Effector memory CD4-positive, alpha-beta T cell (primary cell): Measurements from ENCODE around the gene SELENOI.
A peak's percentile ranks its signal among the peaks of the same experiment; 100 is the strongest.

Experiments
- DNase-seq, 3 donors: peaks; one replicate each; pipeline ENCODE4 v3.0.0-alpha.2; 2020
- H3K27ac ChIP-seq: 2 replicates; pipeline ENCODE4 v1.7.0; 2013; ENCODE audit warnings: mild to moderate bottlenecking, low read length, moderate library complexity; ENCODE audit not compliant: insufficient read depth, poor library complexity, severe bottlenecking
- H3K27me3 ChIP-seq: replicated peaks from 2 replicates; pipeline ENCODE4 v1.7.0; 2013; ENCODE audit warnings: mild to moderate bottlenecking, low read length; ENCODE audit not compliant: insufficient read depth, control insufficient read depth, poor library complexity, severe bottlenecking
- H3K36me3 ChIP-seq: 2 replicates; pipeline ENCODE4 v1.7.0; 2013; ENCODE audit warnings: mild to moderate bottlenecking, low read length, moderate library complexity; ENCODE audit not compliant: control insufficient read depth, insufficient read depth
- H3K4me1 ChIP-seq: 2 replicates; pipeline ENCODE4 v1.7.0; 2013; ENCODE audit warnings: low read length, mild to moderate bottlenecking; ENCODE audit not compliant: control insufficient read depth, insufficient read depth, poor library complexity, severe bottlenecking
- H3K4me3 ChIP-seq: 2 replicates; pipeline ENCODE4 v1.7.0; 2013; ENCODE audit warnings: low read length, low read depth, mild to moderate bottlenecking; ENCODE audit not compliant: insufficient read depth, poor library complexity, severe bottlenecking
- H3K9me3 ChIP-seq: 2 replicates; pipeline ENCODE4 v1.7.0; 2013; ENCODE audit warnings: mild to moderate bottlenecking, low read length, moderate library complexity; ENCODE audit not compliant: control insufficient read depth

Gene SELENOI

GRCh38 chr2:26400723-26401122 is 54.8 kb downstream of the SELENOI start:
- H3K4me3 ChIP-seq: no peak overlapping the region
- no peaks in the 10 kb centered on the region for H3K4me1 ChIP-seq
- H3K36me3 ChIP-seq: no peaks in the 10 kb centered on the region
- DNase-seq: no peak
- H3K27ac ChIP-seq: no peak overlapping the region
- H3K27me3 ChIP-seq: peaks cover 7% of the 10 kb centered on the region
- H3K9me3 ChIP-seq: no peaks in the 10 kb centered on the region

GRCh38 chr2:26401739-26402541 is 56.0 kb downstream of the SELENOI start, which contains the start of gene DRC1:
Gene DRC1, plus strand, starts transcription at chr2:26401920. Its CDS starts 70 bp downstream, at chr2:26401990.
- H3K27me3 ChIP-seq: peaks cover 7% of the 10 kb centered on the region
- no peaks in the 10 kb centered on the region for H3K4me1 ChIP-seq
- DNase-seq: no peak
- no peak within 1 kb of the TSS for H3K27ac ChIP-seq
- H3K9me3 ChIP-seq: no peaks in the 10 kb centered on the region
- no peaks in the 10 kb centered on the region for H3K36me3 ChIP-seq
- H3K4me3 ChIP-seq: no peak within 1 kb of the TSS

GRCh38 chr2:26407526-26407925 is 61.6 kb downstream of the SELENOI start:
- H3K36me3 ChIP-seq: no peaks in the 10 kb centered on the region
- H3K27ac ChIP-seq: no peak overlapping the region
- H3K4me1 ChIP-seq: no peaks in the 10 kb centered on the region
- DNase-seq: no peak
- H3K4me3 ChIP-seq: no peak overlapping the region
- no peaks in the 10 kb centered on the region for H3K9me3 ChIP-seq
- H3K27me3 ChIP-seq: peaks cover 8% of the 10 kb centered on the region

- no peaks in the 10 kb centered on the region for H3K4me1 ChIP-seq
- H3K27me3 ChIP-seq: peaks cover 4% of the 10 kb centered on the region
- no peak for DNase-seq
- no peaks in the 10 kb centered on the region for H3K9me3 ChIP-seq
- H3K36me3 ChIP-seq: no peaks in the 10 kb centered on the region
- H3K4me3 ChIP-seq: no peak overlapping the region
- H3K27ac ChIP-seq: no peak overlapping the region
Observed at GRCh38 chr2:26409785-26410184, 63.8 kb downstream of the SELENOI start.

GRCh38 chr2:26410764-26411243 is 64.9 kb downstream of the SELENOI start:
- no peak for DNase-seq
- Histone ChIP-seq H3K27ac (no peak overlapping the region), H3K9me3 (no peaks in the 10 kb centered on the region), H3K4me3 (no peak overlapping the region), H3K4me1 (no peaks in the 10 kb centered on the region), H3K27me3 (peaks cover 4% of the 10 kb centered on the region), H3K36me3 (no peaks in the 10 kb centered on the region)

- H3K4me3 ChIP-seq: no peak overlapping the region
- H3K27ac ChIP-seq: no peak overlapping the region
- H3K36me3 ChIP-seq: no peaks in the 10 kb centered on the region
- DNase-seq: no peak
- peaks cover 4% of the 10 kb centered on the region for H3K27me3 ChIP-seq
- H3K4me1 ChIP-seq: no peaks in the 10 kb centered on the region
- H3K9me3 ChIP-seq: no peaks in the 10 kb centered on the region
Observed at GRCh38 chr2:26411419-26411818, 65.5 kb downstream of the SELENOI start.

GRCh38 chr2:26412091-26412673 is 66.2 kb downstream of the SELENOI start:
- H3K9me3 ChIP-seq: no peaks in the 10 kb centered on the region
- H3K4me1 ChIP-seq: no peaks in the 10 kb centered on the region
- peak overlapping the region; percentile 3 for H3K4me3 ChIP-seq
- H3K36me3 ChIP-seq: no peaks in the 10 kb centered on the region
- peaks cover 4% of the 10 kb centered on the region for H3K27me3 ChIP-seq
- H3K27ac ChIP-seq: no peak overlapping the region
- no peak for DNase-seq

GRCh38 chr2:26414311-26414710 is 68.4 kb downstream of the SELENOI start:
- H3K27me3 ChIP-seq: no peaks in the 10 kb centered on the region
- H3K36me3 ChIP-seq: no peaks in the 10 kb centered on the region
- DNase-seq: no peak
- no peaks in the 10 kb centered on the region for H3K4me1 ChIP-seq
- H3K27ac ChIP-seq: no peak overlapping the region
- H3K4me3 ChIP-seq: no peak overlapping the region
- H3K9me3 ChIP-seq: no peaks in the 10 kb centered on the region

- Histone ChIP-seq H3K4me3 (no peak overlapping the region), H3K36me3 (no peaks in the 10 kb centered on the region)
Observed at GRCh38 chr2:26421961-26422360, 76.0 kb downstream of the SELENOI start.

GRCh38 chr2:26422947-26423629 is 77.1 kb downstream of the SELENOI start:
- H3K9me3 ChIP-seq: no peaks in the 10 kb centered on the region
- no peak overlapping the region for H3K4me3 ChIP-seq
- H3K36me3 ChIP-seq: no peaks in the 10 kb centered on the region
- no peaks in the 10 kb centered on the region for H3K27me3 ChIP-seq
- DNase-seq: no peak
- no peaks in the 10 kb centered on the region for H3K4me1 ChIP-seq
- no peak overlapping the region for H3K27ac ChIP-seq

More at GRCh38 chr2:26421961-26422360, 76.0 kb downstream of the SELENOI start:
- Histone ChIP-seq H3K27me3 (no peaks in the 10 kb centered on the region), H3K4me1 (no peaks in the 10 kb centered on the region), H3K27ac (no peak overlapping the region), H3K9me3 (no peaks in the 10 kb centered on the region)
- DNase-seq: no peak
